ENCODE data around the gene YAF2. TPM values are rescaled to one million over a fixed set of nuclear protein-coding genes. Genes with fewer than 3 reads are reported as not detected.

YAF2 gene
- total RNA-seq, 4 donors from 2014 or later: 12.5 to 26.5 (median 13.4) TPM

GRCh38 chr12:42213023-42213422, 25.0 kb downstream of the YAF2 start:
- WGBS: 81% methylated on average over 2 of the region's 2 CpGs
- TF ChIP-seq POLR2A (IDR thresholded peaks at IDR 0.05) (no peak), POLR2AphosphoS5 (IDR thresholded peaks at IDR 0.05) (no peak), EP300 (IDR thresholded peaks at IDR 0.05) (no peak)
- TF ChIP-seq, protein P1, sequence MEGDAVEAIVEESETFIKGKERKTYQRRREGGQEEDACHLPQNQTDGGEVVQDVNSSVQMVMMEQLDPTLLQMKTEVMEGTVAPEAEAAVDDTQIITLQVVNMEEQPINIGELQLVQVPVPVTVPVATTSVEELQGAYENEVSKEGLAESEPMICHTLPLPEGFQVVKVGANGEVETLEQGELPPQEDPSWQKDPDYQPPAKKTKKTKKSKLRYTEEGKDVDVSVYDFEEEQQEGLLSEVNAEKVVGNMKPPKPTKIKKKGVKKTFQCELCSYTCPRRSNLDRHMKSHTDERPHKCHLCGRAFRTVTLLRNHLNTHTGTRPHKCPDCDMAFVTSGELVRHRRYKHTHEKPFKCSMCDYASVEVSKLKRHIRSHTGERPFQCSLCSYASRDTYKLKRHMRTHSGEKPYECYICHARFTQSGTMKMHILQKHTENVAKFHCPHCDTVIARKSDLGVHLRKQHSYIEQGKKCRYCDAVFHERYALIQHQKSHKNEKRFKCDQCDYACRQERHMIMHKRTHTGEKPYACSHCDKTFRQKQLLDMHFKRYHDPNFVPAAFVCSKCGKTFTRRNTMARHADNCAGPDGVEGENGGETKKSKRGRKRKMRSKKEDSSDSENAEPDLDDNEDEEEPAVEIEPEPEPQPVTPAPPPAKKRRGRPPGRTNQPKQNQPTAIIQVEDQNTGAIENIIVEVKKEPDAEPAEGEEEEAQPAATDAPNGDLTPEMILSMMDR (IDR thresholded peaks at IDR 0.05): no peak
- Histone ChIP-seq H3K27me3 (no peaks in the 10 kb centered on the region), H3K36me3 (peaks cover 11% of the 10 kb centered on the region), H3K4me1 (peaks cover 8% of the 10 kb centered on the region), H3K9me3 (no peaks in the 10 kb centered on the region), H3K4me3 (no peak overlapping the region), H3K27ac (no peak overlapping the region)
- DNase-seq (ENCODE audit: low spot score in 2 of 2): no peak

GRCh38 chr12:42208574-42208973, 29.5 kb downstream of the YAF2 start:
- no peaks in the 10 kb centered on the region for H3K27me3 ChIP-seq
- peaks cover 15% of the 10 kb centered on the region for H3K36me3 ChIP-seq
- WGBS: 96% methylated on average over 2 of the region's 2 CpGs
- no peak for TF ChIP-seq POLR2AphosphoS5 (IDR thresholded peaks at IDR 0.05)
- no peak for TF ChIP-seq EP300 (IDR thresholded peaks at IDR 0.05)
- TF ChIP-seq, protein P1 (IDR thresholded peaks at IDR 0.05): no peak
- H3K9me3 ChIP-seq: no peaks in the 10 kb centered on the region
- DNase-seq (ENCODE audit: low spot score in 2 of 2): no peak
- H3K4me3 ChIP-seq: no peak overlapping the region
- no peak overlapping the region for H3K27ac ChIP-seq
- no peaks in the 10 kb centered on the region for H3K4me1 ChIP-seq

GRCh38 chr12:42204819-42205218, 33.2 kb downstream of the YAF2 start:
- H3K36me3 ChIP-seq: peaks cover 10% of the 10 kb centered on the region
- WGBS: 98% methylated on average over 1 of the region's 1 CpG
- TF ChIP-seq POLR2A (IDR thresholded peaks at IDR 0.05): no peak
- TF ChIP-seq EP300 (IDR thresholded peaks at IDR 0.05): no peak
- TF ChIP-seq, protein P1 (IDR thresholded peaks at IDR 0.05): no peak
- no peak for TF ChIP-seq POLR2AphosphoS5 (IDR thresholded peaks at IDR 0.05)
- no peak for DNase-seq (ENCODE audit: low spot score in 2 of 2)
- no peaks in the 10 kb centered on the region for H3K4me1 ChIP-seq
- H3K9me3 ChIP-seq: no peaks in the 10 kb centered on the region
- no peak overlapping the region for H3K27ac ChIP-seq
- H3K27me3 ChIP-seq: no peaks in the 10 kb centered on the region
- H3K4me3 ChIP-seq: no peak overlapping the region

- Histone ChIP-seq H3K9me3 (no peaks in the 10 kb centered on the region), H3K27ac (no peak overlapping the region), H3K4me1 (no peaks in the 10 kb centered on the region), H3K27me3 (no peaks in the 10 kb centered on the region), H3K4me3 (no peak overlapping the region), H3K36me3 (peaks cover 8% of the 10 kb centered on the region)
- 87% methylated on average over 1 of the region's 1 CpG for WGBS
- TF ChIP-seq POLR2AphosphoS5 (IDR thresholded peaks at IDR 0.05) (no peak), POLR2A (IDR thresholded peaks at IDR 0.05) (no peak), EP300 (IDR thresholded peaks at IDR 0.05) (no peak)
- TF ChIP-seq, protein P1 (IDR thresholded peaks at IDR 0.05): no peak
- DNase-seq (ENCODE audit: low spot score in 2 of 2): no peak
Observed at GRCh38 chr12:42204362-42204761, 33.7 kb downstream of the YAF2 start.

DNA sequence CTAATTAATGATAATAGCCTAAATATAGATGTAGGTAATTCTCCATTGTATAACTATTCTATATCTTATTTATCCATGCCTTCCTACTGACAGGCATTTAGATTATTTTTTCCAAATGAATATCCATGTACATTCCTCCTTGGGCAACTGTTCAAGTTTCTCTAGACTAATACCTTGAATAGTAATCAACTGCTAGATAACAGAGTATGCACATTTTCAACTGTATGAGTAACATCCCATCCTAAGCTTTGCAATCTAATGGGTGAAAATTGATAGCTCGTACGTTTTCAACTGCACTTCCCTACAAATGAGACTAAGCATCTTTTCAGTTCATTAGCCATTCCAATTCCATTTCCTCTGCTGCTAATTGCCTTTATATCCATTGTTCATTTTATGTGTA, 37.0 kb downstream of the YAF2 start:
- no peak overlapping the region for H3K27ac ChIP-seq
- DNase-seq (ENCODE audit: low spot score in 2 of 2): no peak
- H3K4me3 ChIP-seq: no peak overlapping the region
- no peaks in the 10 kb centered on the region for H3K9me3 ChIP-seq
- H3K27me3 ChIP-seq: no peaks in the 10 kb centered on the region
- TF ChIP-seq POLR2AphosphoS5 (IDR thresholded peaks at IDR 0.05): no peak
- TF ChIP-seq EP300 (IDR thresholded peaks at IDR 0.05): no peak
- TF ChIP-seq, protein P1 (IDR thresholded peaks at IDR 0.05): no peak
- no peak for TF ChIP-seq POLR2A (IDR thresholded peaks at IDR 0.05)
- peaks cover 14% of the 10 kb centered on the region for H3K36me3 ChIP-seq
- H3K4me1 ChIP-seq: no peaks in the 10 kb centered on the region
- 90% methylated on average over 2 of the region's 2 CpGs for WGBS

Data from suprapubic skin (tissue), 4 donors.